GM08714 (cell line): Measurements from ENCODE around the gene BEST3.

ENCODE experiments used
- H3K4me3 ChIP-seq: fragments of 200-500 bp; sonication (Bioruptor generic); 2 replicates; pipeline ENCODE4 v1.5.1; 2014; ENCODE audit warnings: mild to moderate bottlenecking, low read length, inconsistent platforms
- ZNF274 ChIP-seq: IDR thresholded peaks from 2 replicates; pipeline ENCODE4 v1.6.1; 2012; ENCODE audit warnings: mild to moderate bottlenecking, low read depth, low read length

BEST3 gene

GRCh38 chr12:69703146-69703642, 4.1 kb upstream of the BEST3 start:
- TF ChIP-seq ZNF274, result no peak

DNA sequence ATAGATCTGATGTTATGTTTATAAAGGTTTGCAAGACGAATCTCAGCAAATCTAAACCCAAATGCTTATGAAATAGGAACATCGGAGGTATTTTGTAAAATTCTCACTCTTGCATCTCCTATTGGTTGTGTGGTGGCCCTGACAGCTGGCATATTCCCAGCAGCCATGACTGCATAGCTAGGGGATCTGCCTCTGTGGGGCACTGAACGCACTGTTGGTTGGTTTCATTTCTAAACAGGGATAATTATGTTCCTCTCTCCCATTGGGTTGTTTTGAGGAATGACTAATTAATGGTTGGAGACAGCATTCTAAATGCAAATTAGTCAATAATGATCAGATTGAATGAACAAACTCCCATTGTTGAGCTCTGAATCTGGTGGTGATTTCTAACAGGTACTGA, 2.7 kb upstream of the BEST3 start:
- H3K4me3 ChIP-seq, result no peak overlapping the region

More at GRCh38 chr12:69703146-69703642, 4.1 kb upstream of the BEST3 start:
- H3K4me3 ChIP-seq, result no peak overlapping the region

GRCh38 chr12:69698054-69698453, 1.0 kb downstream of the BEST3 start:
- no peak for TF ChIP-seq ZNF274
- H3K4me3 ChIP-seq, result no peak overlapping the region

More for the DNA sequence above, 2.7 kb upstream of the BEST3 start:
- no peak for TF ChIP-seq ZNF274

DNA sequence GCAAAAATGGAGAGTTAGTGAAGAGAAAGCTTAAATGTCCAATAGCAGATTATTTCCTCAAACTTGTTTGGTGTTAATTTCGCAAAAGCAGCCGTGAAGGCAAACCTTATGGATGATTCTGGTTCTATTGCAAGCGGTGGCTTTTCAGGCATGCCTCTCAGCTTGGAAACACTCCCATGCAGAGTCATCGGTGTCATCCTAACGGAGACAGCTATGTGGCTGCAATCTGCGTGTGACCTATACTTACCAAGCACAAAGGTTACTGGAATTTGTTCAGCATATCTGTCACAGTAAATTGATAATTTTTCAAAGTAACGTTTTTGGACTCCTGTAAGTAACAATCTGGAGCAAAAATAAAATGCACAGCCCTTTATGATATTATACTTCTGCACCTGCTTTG, 5.0 kb downstream of the BEST3 start:
- H3K4me3 ChIP-seq, result no peak overlapping the region
- TF ChIP-seq ZNF274, result no peak

DNA sequence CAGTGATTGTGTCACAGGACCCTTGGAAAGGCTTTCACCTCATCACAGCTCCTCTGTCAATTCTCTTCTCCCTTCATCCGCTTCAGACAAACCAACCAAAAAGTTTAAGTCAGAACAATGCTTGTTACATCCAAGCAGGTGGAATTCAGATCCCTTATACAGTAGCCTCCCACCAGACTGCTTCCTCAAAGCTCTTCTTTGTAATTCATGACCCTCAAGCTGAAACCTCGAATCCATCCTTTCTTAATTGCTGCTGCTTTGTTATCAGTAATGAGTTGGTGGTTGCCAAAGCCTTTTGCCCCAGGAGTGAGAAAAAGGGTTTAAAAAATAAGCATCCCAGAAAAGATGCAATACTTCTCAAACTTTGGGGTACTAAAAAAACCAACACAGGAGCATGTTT, 9.5 kb downstream of the BEST3 start:
- H3K4me3 ChIP-seq, result no peak overlapping the region
- TF ChIP-seq ZNF274, result no peak

DNA sequence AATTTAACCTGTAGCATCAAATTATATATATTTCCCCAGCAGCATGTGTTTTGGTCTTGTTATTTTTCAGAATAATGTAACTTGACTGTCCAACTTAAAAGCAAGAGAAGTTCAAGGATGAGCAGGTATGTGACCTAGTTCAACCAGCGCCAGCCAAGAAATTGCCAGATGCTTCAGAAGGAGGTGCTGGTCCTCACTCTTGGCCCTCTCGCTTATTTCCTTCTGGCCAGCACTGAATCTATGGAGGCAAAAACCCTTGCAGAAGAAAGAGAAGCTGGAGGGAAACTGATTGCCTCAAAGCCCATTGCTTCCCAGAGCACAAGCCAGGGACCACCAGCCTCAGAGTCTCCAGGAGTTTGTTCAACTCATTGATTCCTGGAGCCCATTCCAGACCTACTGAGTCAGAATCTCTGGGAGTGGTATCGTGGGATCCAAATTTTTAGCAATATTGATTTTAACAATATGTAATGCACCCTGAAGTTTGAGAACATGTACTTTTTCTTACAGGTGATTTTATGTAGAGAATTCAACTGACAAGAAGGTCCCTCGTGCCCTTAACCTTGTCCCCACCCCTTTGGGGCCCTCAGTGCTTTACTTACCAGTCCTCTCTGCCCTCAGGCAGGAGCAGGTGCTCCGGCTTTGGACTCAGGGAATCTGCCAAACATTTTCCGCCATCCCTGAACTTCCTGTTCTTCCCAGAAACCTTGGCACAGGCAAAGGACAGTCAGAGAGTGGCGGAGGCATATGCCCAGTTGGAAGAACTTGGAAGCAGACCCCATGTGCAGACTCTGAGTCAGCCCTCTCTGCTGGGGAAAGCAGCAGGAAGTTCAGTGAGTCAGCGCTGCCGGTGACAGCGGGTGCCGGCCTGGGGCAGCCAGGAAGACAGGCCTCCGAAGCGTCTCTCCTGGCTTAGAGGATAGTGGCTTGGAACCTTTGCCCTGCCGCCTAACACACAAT, 10.4 kb downstream of the BEST3 start:
- no peak overlapping the region for H3K4me3 ChIP-seq
- TF ChIP-seq ZNF274, result no peak

DNA sequence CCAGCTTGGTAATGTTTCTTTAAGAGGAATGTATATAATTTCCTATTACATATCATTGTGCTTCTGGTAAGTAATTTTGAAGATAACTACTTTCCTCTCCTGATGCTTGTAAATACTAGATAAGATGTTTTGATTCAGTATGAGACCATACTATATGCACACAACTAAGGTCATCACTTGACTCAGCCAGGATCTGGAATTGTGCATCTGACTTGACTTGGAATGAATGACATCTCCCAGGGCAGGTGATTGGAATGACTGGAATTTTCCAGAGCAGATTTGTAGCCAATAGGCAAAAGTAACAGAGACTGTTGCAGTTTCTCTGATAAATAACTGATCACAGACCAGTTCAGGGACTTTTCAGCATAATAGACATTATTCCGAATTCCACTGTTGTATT, 11.1 kb downstream of the BEST3 start:
- TF ChIP-seq ZNF274, result no peak

GRCh38 chr12:69687390-69687789, 11.7 kb downstream of the BEST3 start:
- TF ChIP-seq ZNF274, result no peak
- H3K4me3 ChIP-seq, result no peak overlapping the region

More for the DNA sequence above, 11.1 kb downstream of the BEST3 start:
- no peak overlapping the region for H3K4me3 ChIP-seq

GRCh38 chr12:69686731-69687130, 12.4 kb downstream of the BEST3 start:
- H3K4me3 ChIP-seq, result no peak overlapping the region
- no peak for TF ChIP-seq ZNF274

DNA sequence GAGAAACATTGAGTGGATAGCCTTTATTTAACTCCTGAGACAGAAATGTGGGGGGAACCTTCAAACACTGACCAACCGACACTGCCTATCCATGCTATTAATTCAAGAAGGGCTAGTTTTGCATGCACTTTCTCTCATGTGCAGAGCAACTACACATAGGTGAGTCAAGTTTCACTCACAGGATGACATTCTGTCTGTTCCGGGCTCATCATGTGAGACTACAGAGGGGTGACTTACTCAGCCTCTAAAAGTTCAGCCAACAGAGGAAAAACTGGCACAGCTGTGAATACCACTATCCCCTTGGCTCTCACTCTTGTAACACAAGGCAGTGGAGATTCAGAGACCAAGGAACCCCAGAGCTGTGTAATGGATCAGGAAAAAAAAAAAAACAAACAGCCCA, 13.3 kb downstream of the BEST3 start:
- no peak overlapping the region for H3K4me3 ChIP-seq
- TF ChIP-seq ZNF274, result no peak

- no peak overlapping the region for H3K4me3 ChIP-seq
- TF ChIP-seq ZNF274, result no peak
Measured at GRCh38 chr12:69684466-69684865, 14.6 kb downstream of the BEST3 start.

DNA sequence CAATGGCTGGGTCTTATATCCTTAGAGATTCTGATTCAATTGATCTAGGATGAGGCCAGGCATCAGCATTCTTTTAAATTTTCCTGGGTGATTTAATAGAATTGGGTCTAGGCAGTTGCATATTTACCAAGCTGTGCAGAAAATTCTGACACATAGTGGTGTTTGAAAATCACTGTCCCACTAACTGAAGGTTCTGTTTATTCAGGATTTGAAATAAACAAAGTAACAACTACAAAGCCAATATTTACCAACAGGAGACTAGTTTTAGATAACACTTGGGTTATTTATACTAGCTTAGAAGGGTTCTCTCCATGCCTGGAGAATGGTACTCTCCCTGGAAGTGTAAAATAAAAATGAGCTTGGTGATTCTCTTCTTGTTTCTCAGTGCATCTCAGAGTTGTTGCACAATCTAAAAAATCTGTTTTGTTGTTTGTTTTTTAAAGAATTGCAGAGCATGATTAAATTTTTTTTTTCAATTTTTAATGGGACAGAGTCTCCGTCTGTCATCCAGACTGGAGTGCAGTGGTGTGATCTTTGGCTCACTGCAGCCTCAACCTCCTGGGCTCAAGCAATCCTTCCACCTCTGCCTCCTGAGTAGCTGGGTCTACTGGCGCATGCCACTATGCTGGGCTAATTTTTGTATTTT, 16.9 kb downstream of the BEST3 start:
- TF ChIP-seq ZNF274, result no peak
- no peak overlapping the region for H3K4me3 ChIP-seq

DNA sequence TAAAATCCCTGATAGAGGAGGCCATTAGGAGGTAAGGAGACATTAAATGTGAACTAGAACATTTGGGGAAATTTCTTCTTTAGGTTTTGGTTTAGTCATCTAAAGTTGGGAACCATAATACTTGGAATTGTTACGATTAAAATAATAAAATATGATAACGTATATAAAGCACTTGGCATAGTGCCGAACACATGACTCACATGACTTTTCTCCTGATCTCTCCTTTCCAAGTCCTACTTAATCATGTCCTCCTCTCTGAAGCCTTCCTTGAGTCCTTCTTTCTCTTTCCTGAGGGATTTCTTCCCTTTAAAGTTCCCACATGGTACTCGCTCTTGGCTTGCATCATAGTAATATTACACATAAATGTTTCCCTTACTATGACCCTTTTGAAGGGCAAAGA, 20.0 kb downstream of the BEST3 start:
- TF ChIP-seq ZNF274, result no peak
- no peak overlapping the region for H3K4me3 ChIP-seq

DNA sequence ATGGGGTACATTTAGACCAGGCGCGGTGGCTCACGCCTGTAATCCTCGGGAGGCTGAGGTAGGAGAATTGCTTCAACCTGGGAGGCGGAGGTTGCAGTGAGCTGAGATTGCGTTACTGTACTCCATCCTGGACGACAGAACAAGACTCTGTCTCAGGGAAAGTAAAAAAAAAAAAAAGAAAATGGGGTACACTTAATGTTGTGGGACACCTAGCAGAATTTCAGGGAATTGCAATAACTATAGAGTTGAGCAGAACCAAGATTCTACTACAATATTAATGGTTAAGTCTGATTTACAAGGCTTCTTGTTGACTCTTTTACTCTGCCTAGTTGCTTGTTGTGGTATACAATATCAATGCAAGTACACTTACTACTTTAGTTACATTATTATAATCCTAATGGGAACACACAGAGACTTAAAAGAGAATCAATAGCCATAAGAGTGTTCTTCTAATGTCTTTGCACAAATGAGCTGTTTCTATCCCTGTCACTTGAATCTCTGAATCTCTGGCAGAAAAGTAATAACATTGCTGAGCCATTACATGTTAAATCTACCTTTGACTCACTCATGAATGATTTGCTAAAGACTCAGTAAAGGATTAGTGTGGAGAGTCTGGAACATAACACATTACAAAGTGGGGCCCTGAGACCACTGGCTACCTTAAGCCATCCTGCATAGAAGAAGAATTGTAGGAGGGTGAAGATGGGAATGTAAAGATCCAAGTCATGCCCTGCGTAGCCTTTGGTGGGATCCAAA, 22.7 kb downstream of the BEST3 start:
- H3K4me3 ChIP-seq, result no peak overlapping the region
- TF ChIP-seq ZNF274, result no peak

GRCh38 chr12:69672195-69672594, 26.9 kb downstream of the BEST3 start:
- TF ChIP-seq ZNF274, result no peak
- no peak overlapping the region for H3K4me3 ChIP-seq
